22Rv1 (cell line): ENCODE data around the gene NBAS.
A peak's percentile ranks its signal among the peaks of the same experiment; 100 is the strongest.

Source experiments
- H3K27ac ChIP-seq: fragments of 450-650 bp; 2 replicates; pipeline ENCODE4 v1.5.1; 2017
- CTCF ChIP-seq: fragments of 450-650 bp; IDR thresholded peaks from 2 replicates; pipeline ENCODE4 v1.5.1; 2017; ENCODE audit warnings: mild to moderate bottlenecking
- ZFX ChIP-seq: fragments of 450-650 bp; IDR thresholded peaks from 2 replicates; pipeline ENCODE4 v1.6.1; 2017; ENCODE audit warnings: antibody characterized with exemption, borderline replicate concordance

The NBAS gene

GRCh38 chr2:15596350-15596749 is 35.2 kb upstream of the NBAS start:
- no peak overlapping the region for H3K27ac ChIP-seq
- TF ChIP-seq CTCF (no peak), ZFX (no peak)

GRCh38 chr2:15595936-15596335 is 34.8 kb upstream of the NBAS start:
- TF ChIP-seq CTCF, result no peak
- TF ChIP-seq ZFX, result no peak
- no peak overlapping the region for H3K27ac ChIP-seq

GRCh38 chr2:15595342-15595905 is 34.3 kb upstream of the NBAS start:
- no peak for TF ChIP-seq CTCF
- no peak for TF ChIP-seq ZFX
- H3K27ac ChIP-seq, result no peak overlapping the region

- H3K27ac ChIP-seq, result no peak overlapping the region
- TF ChIP-seq CTCF, result no peak
- TF ChIP-seq ZFX, result no peak
Observed at GRCh38 chr2:15594291-15595256, 33.4 kb upstream of the NBAS start.

GRCh38 chr2:15593327-15593705 is 32.2 kb upstream of the NBAS start:
- no peak overlapping the region for H3K27ac ChIP-seq
- TF ChIP-seq CTCF, result no peak
- TF ChIP-seq ZFX, result no peak

- peak; percentile 14; the same call in 1 of the 2 replicates for TF ChIP-seq CTCF
- no peak for TF ChIP-seq ZFX
- H3K27ac ChIP-seq, result peak within 1 kb of the TSS; percentile 84
Observed at GRCh38 chr2:15591692-15592463, 30.7 kb upstream of the NBAS start, which contains the start of gene DDX1. Gene DDX1 (plus strand): TSS chr2:15591868. CDS start chr2:15591934, 66 bp downstream.
